ENCODE results near the gene GATA1. TPM values are rescaled to one million over a fixed set of nuclear protein-coding genes. Genes with fewer than 3 reads are reported as not detected.

GATA1 gene
- total RNA-seq, 1 experiment from 2014 or later: not detected

- Histone ChIP-seq H3K9me3 (no peaks in the 10 kb centered on the region), H3K4me3 (ENCODE audit: low read depth, low read length) (no peak overlapping the region), H3K4me1 (no peaks in the 10 kb centered on the region), H3K27me3 (replicated peaks; ENCODE audit: control insufficient read depth, insufficient read depth, low read length) (no peaks in the 10 kb centered on the region), H3K36me3 (ENCODE audit: control insufficient read depth, insufficient read depth, low read length) (no peaks in the 10 kb centered on the region)
- DNase-seq: peak in 1 of 2 experiments; percentile 10
- CTCF ChIA-PET: interaction anchor here (1.0 to 1.2 kb wide), 2 partner anchors 34 to 185 kb away, joined by 3 to 4 read pairs; no protein-coding TSS in a partner anchor
- no peak overlapping the region for H3K27ac Mint-ChIP-seq (ENCODE audit: unreplicated experiment)
- intact Hi-C loops (cut with micrococcal nuclease; ENCODE audit: unreplicated experiment): no loop called here
- POLR2A ChIA-PET: interaction anchor here (0.7 kb wide), 1 partner anchor 157 kb away, joined by 3 read pairs; no protein-coding TSS in a partner anchor
- BruUV-seq (replicated peaks): no TSS peak
- H3K9me3 Mint-ChIP-seq (ENCODE audit: unreplicated experiment): no peaks in the 10 kb centered on the region
- peaks cover 10% of the 10 kb centered on the region for H3K36me3 Mint-ChIP-seq (ENCODE audit: insufficient read depth, unreplicated experiment)
- peak in 1 of 2 experiments; percentile 29 for TF ChIP-seq CTCF (IDR thresholded peaks at IDR 0.05; ENCODE audit: insufficient read depth in 1 of 2, low read depth in 1 of 2, low read length in 1 of 2, severe bottlenecking in 1 of 2, unreplicated experiment in 1 of 2)
- H3K27me3 Mint-ChIP-seq (ENCODE audit: insufficient read depth, unreplicated experiment): no peaks in the 10 kb centered on the region
- peak overlapping the region; percentile 80 for H3K4me3 Mint-ChIP-seq (ENCODE audit: unreplicated experiment)
- H3K4me1 Mint-ChIP-seq (ENCODE audit: low read depth, unreplicated experiment): peaks cover 11% of the 10 kb centered on the region
These were observed 47.2 kb downstream of the GATA1 start for GRCh38 chrX:48833542-48834138.

- Histone ChIP-seq H3K27me3 (replicated peaks; ENCODE audit: control insufficient read depth, insufficient read depth, low read length) (no peaks in the 10 kb centered on the region), H3K9me3 (no peaks in the 10 kb centered on the region), H3K4me1 (no peaks in the 10 kb centered on the region), H3K4me3 (ENCODE audit: low read depth, low read length) (peak overlapping the region; percentile 51), H3K36me3 (ENCODE audit: control insufficient read depth, insufficient read depth, low read length) (no peaks in the 10 kb centered on the region)
- H3K36me3 Mint-ChIP-seq (ENCODE audit: insufficient read depth, unreplicated experiment): peaks cover 10% of the 10 kb centered on the region
- CTCF ChIA-PET: interaction anchor here (1.0 to 1.2 kb wide), 2 partner anchors 33 to 186 kb away, joined by 3 to 4 read pairs; no protein-coding TSS in a partner anchor
- no peaks in the 10 kb centered on the region for H3K27me3 Mint-ChIP-seq (ENCODE audit: insufficient read depth, unreplicated experiment)
- intact Hi-C loops (cut with micrococcal nuclease; ENCODE audit: unreplicated experiment): no loop called here
- TF ChIP-seq CTCF (IDR thresholded peaks at IDR 0.05; ENCODE audit: insufficient read depth in 1 of 2, low read depth in 1 of 2, low read length in 1 of 2, severe bottlenecking in 1 of 2, unreplicated experiment in 1 of 2): no peak
- peaks cover 11% of the 10 kb centered on the region for H3K4me1 Mint-ChIP-seq (ENCODE audit: low read depth, unreplicated experiment)
- H3K27ac Mint-ChIP-seq (ENCODE audit: unreplicated experiment): no peak overlapping the region
- DNase-seq: no peak
- H3K4me3 Mint-ChIP-seq (ENCODE audit: unreplicated experiment): peak overlapping the region; percentile 80
- H3K9me3 Mint-ChIP-seq (ENCODE audit: unreplicated experiment): no peaks in the 10 kb centered on the region
- BruUV-seq (replicated peaks): TSS peak; percentile 66
- POLR2A ChIA-PET: interaction anchor here (0.6 to 0.7 kb wide), 2 partner anchors 77 to 158 kb away, joined by 3 read pairs; partner anchors contain the start of gene SLC35A2
These were observed 48.0 kb downstream of the GATA1 start for GRCh38 chrX:48834383-48834709.

GRCh38 chrX:48835524-48836329, 49.3 kb downstream of the GATA1 start, which contains the start of gene PCSK1N:
PCSK1N (minus strand) TSS chrX:48835610; CDS start chrX:48835532, 78 bp downstream.
- Mint-ChIP-seq H3K36me3 (ENCODE audit: insufficient read depth, unreplicated experiment) (peaks cover 13% of the 10 kb centered on the region), H3K4me1 (ENCODE audit: low read depth, unreplicated experiment) (peaks cover 11% of the 10 kb centered on the region), H3K27me3 (ENCODE audit: insufficient read depth, unreplicated experiment) (no peaks in the 10 kb centered on the region), H3K9me3 (ENCODE audit: unreplicated experiment) (no peaks in the 10 kb centered on the region), H3K27ac (ENCODE audit: unreplicated experiment) (no peak within 1 kb of the TSS), H3K4me3 (ENCODE audit: unreplicated experiment) (peak within 1 kb of the TSS; percentile 80)
- intact Hi-C loops (cut with micrococcal nuclease; ENCODE audit: unreplicated experiment): no loop called here
- peak within 1 kb of the TSS; percentile 51 for H3K4me3 ChIP-seq (ENCODE audit: low read depth, low read length)
- DNase-seq: peak; percentile 20 to 60
- no peaks in the 10 kb centered on the region for H3K36me3 ChIP-seq (ENCODE audit: control insufficient read depth, insufficient read depth, low read length)
- TF ChIP-seq CTCF (IDR thresholded peaks at IDR 0.05; ENCODE audit: insufficient read depth in 1 of 2, low read depth in 1 of 2, low read length in 1 of 2, severe bottlenecking in 1 of 2, unreplicated experiment in 1 of 2): no peak
- BruUV-seq (replicated peaks): no TSS peak
- POLR2A ChIA-PET: interaction anchor here (0.7 kb wide), 1 partner anchor 108 kb away, joined by 4 read pairs; no protein-coding TSS in a partner anchor
- no peaks in the 10 kb centered on the region for H3K27me3 ChIP-seq (replicated peaks; ENCODE audit: control insufficient read depth, insufficient read depth, low read length)
- H3K9me3 ChIP-seq: no peaks in the 10 kb centered on the region
- CTCF ChIA-PET: interaction anchor here (0.7 kb wide), 1 partner anchor 34 kb away, joined by 4 read pairs; no protein-coding TSS in a partner anchor
- no peaks in the 10 kb centered on the region for H3K4me1 ChIP-seq
